HL-60 (cell line): Measurements from ENCODE around the gene HTR2A.

ENCODE experiments used
- DNase-seq, 2 experiments: peaks; one replicate each; pipeline ENCODE4 v3.0.0-alpha.2; 2010 to 2020; ENCODE audit warnings: low read depth in 1 of 2, low spot score in 1 of 2
- H3K27ac ChIP-seq: fragments of 250-450 bp; sonication (Bioruptor Pico); replicated peaks from 2 replicates; pipeline ENCODE4 v1.5.1; 2020; ENCODE audit warnings: mild to moderate bottlenecking, moderate library complexity
- H3K27me3 ChIP-seq: fragments of 250-450 bp; sonication (Bioruptor Pico); 2 replicates; pipeline ENCODE4 v1.5.1; 2021; ENCODE audit warnings: mild to moderate bottlenecking, moderate library complexity; ENCODE audit not compliant: insufficient read depth, poor library complexity, severe bottlenecking
- H3K4me3 ChIP-seq: replicated peaks from 2 replicates; pipeline ENCODE4 v1.5.1; 2011; ENCODE audit warnings: mild to moderate bottlenecking, control low read depth, low read length; ENCODE audit not compliant: insufficient read depth
- CTCF ChIP-seq: IDR thresholded peaks from one replicate; pipeline ENCODE4 v1.5.1; 2011; ENCODE audit warnings: low read length, control low read depth, inconsistent platforms; ENCODE audit not compliant: insufficient read depth
- GABPA ChIP-seq: IDR thresholded peaks from 2 replicates; pipeline ENCODE4 v1.6.1; 2012; ENCODE audit warnings: low read depth
- POLR2AphosphoS5 ChIP-seq: IDR thresholded peaks from 2 replicates; pipeline ENCODE4 v1.6.1; 2012; ENCODE audit warnings: low read depth
- SPI1 ChIP-seq: IDR thresholded peaks from 2 replicates; pipeline ENCODE4 v1.6.1; 2012; ENCODE audit warnings: low read depth, mild to moderate bottlenecking, borderline replicate concordance
- TF ChIP-seq, protein P1 (sequence below): IDR thresholded peaks from 2 replicates; pipeline ENCODE4 v1.6.1; 2012; ENCODE audit warnings: low read depth; ENCODE audit not compliant: insufficient replicate concordance

The HTR2A gene

GRCh38 chr13:46926916-46927590 is 30.2 kb upstream of the HTR2A start:
- TF ChIP-seq SPI1, result no peak
- no peak for TF ChIP-seq POLR2AphosphoS5
- TF ChIP-seq, protein P1, sequence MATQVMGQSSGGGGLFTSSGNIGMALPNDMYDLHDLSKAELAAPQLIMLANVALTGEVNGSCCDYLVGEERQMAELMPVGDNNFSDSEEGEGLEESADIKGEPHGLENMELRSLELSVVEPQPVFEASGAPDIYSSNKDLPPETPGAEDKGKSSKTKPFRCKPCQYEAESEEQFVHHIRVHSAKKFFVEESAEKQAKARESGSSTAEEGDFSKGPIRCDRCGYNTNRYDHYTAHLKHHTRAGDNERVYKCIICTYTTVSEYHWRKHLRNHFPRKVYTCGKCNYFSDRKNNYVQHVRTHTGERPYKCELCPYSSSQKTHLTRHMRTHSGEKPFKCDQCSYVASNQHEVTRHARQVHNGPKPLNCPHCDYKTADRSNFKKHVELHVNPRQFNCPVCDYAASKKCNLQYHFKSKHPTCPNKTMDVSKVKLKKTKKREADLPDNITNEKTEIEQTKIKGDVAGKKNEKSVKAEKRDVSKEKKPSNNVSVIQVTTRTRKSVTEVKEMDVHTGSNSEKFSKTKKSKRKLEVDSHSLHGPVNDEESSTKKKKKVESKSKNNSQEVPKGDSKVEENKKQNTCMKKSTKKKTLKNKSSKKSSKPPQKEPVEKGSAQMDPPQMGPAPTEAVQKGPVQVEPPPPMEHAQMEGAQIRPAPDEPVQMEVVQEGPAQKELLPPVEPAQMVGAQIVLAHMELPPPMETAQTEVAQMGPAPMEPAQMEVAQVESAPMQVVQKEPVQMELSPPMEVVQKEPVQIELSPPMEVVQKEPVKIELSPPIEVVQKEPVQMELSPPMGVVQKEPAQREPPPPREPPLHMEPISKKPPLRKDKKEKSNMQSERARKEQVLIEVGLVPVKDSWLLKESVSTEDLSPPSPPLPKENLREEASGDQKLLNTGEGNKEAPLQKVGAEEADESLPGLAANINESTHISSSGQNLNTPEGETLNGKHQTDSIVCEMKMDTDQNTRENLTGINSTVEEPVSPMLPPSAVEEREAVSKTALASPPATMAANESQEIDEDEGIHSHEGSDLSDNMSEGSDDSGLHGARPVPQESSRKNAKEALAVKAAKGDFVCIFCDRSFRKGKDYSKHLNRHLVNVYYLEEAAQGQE, result no peak
- H3K4me3 ChIP-seq, result no peak overlapping the region
- no peak for DNase-seq
- H3K27ac ChIP-seq, result no peak overlapping the region
- H3K27me3 ChIP-seq, result no peaks in the 10 kb centered on the region

DNA sequence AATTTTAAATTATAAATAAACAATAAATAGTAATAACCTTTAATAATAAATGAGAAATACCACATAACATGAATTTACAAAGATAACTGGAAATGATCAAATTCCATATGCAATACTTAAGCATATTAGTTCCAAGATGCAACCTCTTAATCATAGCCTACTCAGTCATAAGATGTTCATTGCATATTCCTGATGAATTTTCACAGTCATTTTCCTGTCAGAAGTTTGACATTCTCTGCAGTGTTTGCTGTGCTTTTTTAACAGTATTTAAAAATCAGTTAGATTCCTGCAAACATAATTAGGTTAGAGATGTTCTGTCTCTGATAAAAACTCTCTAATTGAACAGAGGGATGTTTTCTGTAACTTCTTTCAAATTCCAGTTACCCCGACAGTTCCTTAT is 28.6 kb upstream of the HTR2A start:
- no peak overlapping the region for H3K27ac ChIP-seq
- no peak overlapping the region for H3K4me3 ChIP-seq
- no peak for DNase-seq
- no peaks in the 10 kb centered on the region for H3K27me3 ChIP-seq
- TF ChIP-seq CTCF (no peak), GABPA (no peak), SPI1 (no peak), POLR2AphosphoS5 (no peak)
- TF ChIP-seq, protein P1, result no peak

- Histone ChIP-seq H3K27me3 (peaks cover 9% of the 10 kb centered on the region), H3K27ac (no peak overlapping the region), H3K4me3 (no peak overlapping the region)
- DNase-seq, result no peak
- TF ChIP-seq POLR2AphosphoS5 (no peak), SPI1 (no peak), CTCF (no peak), GABPA (no peak)
- TF ChIP-seq, protein P1, result no peak
Measured at GRCh38 chr13:46914341-46914740, 17.5 kb upstream of the HTR2A start.
